GM12892 (cell line): Measurements from ENCODE around the gene CSF1R.

Experiments
- POLR2A ChIP-seq: IDR thresholded peaks from 2 replicates; pipeline ENCODE4 v1.6.1; 2011; ENCODE audit warnings: low read depth, low read length, control low read depth
- POLR2AphosphoS5 ChIP-seq: IDR thresholded peaks from 2 replicates; pipeline ENCODE4 v1.6.1; 2011; ENCODE audit warnings: low read depth, low read length, control low read depth
- TAF1 ChIP-seq: IDR thresholded peaks from 2 replicates; pipeline ENCODE4 v1.6.1; 2011; ENCODE audit warnings: low read depth, mild to moderate bottlenecking, control low read depth, low read length, borderline replicate concordance

GRCh38 chr5:150022681-150023080, 63.7 kb downstream of the CSF1R start:
- TF ChIP-seq POLR2A (no peak), POLR2AphosphoS5 (no peak), TAF1 (no peak)
